HepG2 (cell line): ENCODE results near the gene SAMD13. TPM values are rescaled to one million over a fixed set of nuclear protein-coding genes. Genes with fewer than 3 reads are reported as not detected.

ENCODE experiments used
- ATAC-seq: fragments of 200-7000 bp; cut with Tn5 transposase; 3 replicates; pipeline ENCODE4 v1.9.1; 2020; ENCODE audit warnings: mild to moderate bottlenecking, moderate library complexity
- BruUV-seq: library from RNA; stranded (reverse); fragments of 400-500 nt; replicated peaks from 2 replicates; lab custom pipeline; 2021; lab: Mats Ljungman, UMichigan
- CTCF ChIA-PET: fragments of 300-600 bp; formaldehyde crosslinking; extraction: SDS; loops from one replicate; lab custom pipeline; 2021; ENCODE audit warnings: low total read pairs, inconsistent platforms, low intra/inter-chr PET ratio; lab: Yijun Ruan, JAX
- POLR2A ChIA-PET: fragments of 350-600 bp; sonication (Branson Sonifier 250); formaldehyde crosslinking; loops from one replicate; lab custom pipeline; 2020; ENCODE audit warnings: antibody characterized with exemption, inconsistent platforms; lab: Yijun Ruan, JAX
- DNase-seq: peaks from one replicate; pipeline ENCODE4 v3.0.0-alpha.2; 2015; ENCODE audit warnings: low spot score
- FAIRE-seq: peaks from 3 replicates; lab custom pipeline; 2011; peaks lifted over from hg19 to GRCh38; lab: Jason Lieb, UNC
- H2AFZ ChIP-seq: one replicate; pipeline ENCODE4 v1.6.1; 2011; ENCODE audit warnings: low read length, inconsistent platforms
- H3K27ac ChIP-seq: fragments of 300-600 bp; 3 replicates; pipeline ENCODE4 v1.8.0; 2011; ENCODE audit warnings: mixed run types, mild to moderate bottlenecking, mixed read lengths, low read length, inconsistent platforms; ENCODE audit not compliant: insufficient read depth; ENCODE audit errors: extremely low read length
- H3K27me3 ChIP-seq, 2 experiments: fragments of 200-600 bp in 1 of 2; 2 replicates in 1 of 2; 3 replicates in 1 of 2; pipeline versions ENCODE4 v1.6.0 to v1.8.0; 2011; ENCODE audit warnings: low read length in 2 of 2, mild to moderate bottlenecking in 2 of 2, moderate library complexity in 2 of 2, inconsistent platforms in 1 of 2; ENCODE audit not compliant: insufficient read depth in 2 of 2, control insufficient read depth in 1 of 2
- H3K36me3 ChIP-seq, 2 experiments: fragments of 200-600 bp in 1 of 2; replicated peaks in 1 of 2; 2 replicates in 1 of 2; 3 replicates in 1 of 2; pipeline versions ENCODE4 v1.5.1 to v1.8.0; 2011; ENCODE audit warnings: low read length in 2 of 2, inconsistent platforms in 1 of 2; ENCODE audit not compliant: insufficient read depth in 2 of 2, control insufficient read depth in 1 of 2
- H3K4me1 ChIP-seq: 2 replicates; pipeline ENCODE4 v1.5.1; 2012; ENCODE audit warnings: low read length, inconsistent platforms; ENCODE audit not compliant: insufficient read depth
- H3K4me2 ChIP-seq: 2 replicates; pipeline ENCODE4 v1.6.0; 2011; ENCODE audit warnings: low read depth, low read length, inconsistent platforms
- H3K4me3 ChIP-seq, 3 experiments: fragments of 200-600 bp in 1 of 3; sonication (generic), shearing (Covaris generic) in 1 of 3; replicated peaks in 1 of 3; 2 replicates each; pipeline ENCODE4 v1.5.1; 2011 to 2016; ENCODE audit warnings: low read length in 3 of 3, inconsistent platforms in 2 of 3, low read depth in 2 of 3, mild to moderate bottlenecking in 2 of 3, control low read depth in 1 of 3, mixed read lengths in 1 of 3; ENCODE audit not compliant: insufficient read depth in 1 of 3
- H3K79me2 ChIP-seq: one replicate; pipeline ENCODE4 v1.6.1; 2011; ENCODE audit warnings: low read length, inconsistent platforms; ENCODE audit not compliant: insufficient read depth
- H3K9ac ChIP-seq: 2 replicates; pipeline ENCODE4 v1.6.0; 2011; ENCODE audit warnings: mild to moderate bottlenecking, low read depth, low read length, inconsistent platforms; ENCODE audit not compliant: insufficient read depth
- H3K9me3 ChIP-seq: 2 replicates; pipeline ENCODE4 v1.5.1; 2012; ENCODE audit warnings: mild to moderate bottlenecking, low read length
- H4K20me1 ChIP-seq: 2 replicates; pipeline ENCODE4 v1.6.0; 2011; ENCODE audit warnings: inconsistent platforms, mild to moderate bottlenecking, low read length, moderate library complexity; ENCODE audit not compliant: insufficient read depth
- GPBP1L1 ChIP-seq: sonication (generic); formaldehyde crosslinking; IDR thresholded peaks from 2 replicates; pipeline ENCODE4 v1.5.0; 2020; ENCODE audit warnings: mild to moderate bottlenecking, missing genetic modification reagents
- MTA3 ChIP-seq: sonication (generic); formaldehyde crosslinking; IDR thresholded peaks from 2 replicates; pipeline ENCODE4 v1.4.0; 2020; ENCODE audit warnings: missing genetic modification reagents
- ZBTB25 ChIP-seq: IDR thresholded peaks from 2 replicates; pipeline ENCODE4 v1.6.1; 2018; ENCODE audit warnings: missing genetic modification reagents
- ZNF180 ChIP-seq: sonication (generic); formaldehyde crosslinking; IDR thresholded peaks from 2 replicates; pipeline ENCODE4 v1.4.0; 2020; ENCODE audit warnings: low read depth, missing genetic modification reagents, borderline replicate concordance
- ZNF549 ChIP-seq: sonication (generic); formaldehyde crosslinking; IDR thresholded peaks from 2 replicates; pipeline ENCODE4 v1.5.0; 2020; ENCODE audit warnings: missing genetic modification reagents
- ZNF574 ChIP-seq: sonication (generic); formaldehyde crosslinking; IDR thresholded peaks from 2 replicates; pipeline ENCODE4 v1.4.0; 2020; ENCODE audit warnings: missing genetic modification reagents
- WGBS: methylation state at CpG from one replicate; pipeline ENCODE4 v1.1.6; 2017; ENCODE audit warnings: low lambda C conversion rate; 5-methylcytosine and 5-hydroxymethylcytosine counted together
- in situ Hi-C: cut with HindIII; loops from 2 replicates; pipeline ENCODE4 v1.10.0; 2017; ENCODE audit warnings: low pct_unique_long_range_greater_than_20kb; ENCODE audit not compliant: extremely low pct_ligation_motif_present
- intact Hi-C: fragments of 100-400 bp; cut with micrococcal nuclease; formaldehyde crosslinking; loops from one replicate; pipeline ENCODE4 v1.10.0; 2022; ENCODE audit not compliant: unreplicated experiment
- polyA plus RNA-seq, 8 experiments: library from polyadenylated mRNA; depleted of rRNA in 3 of 8; stranded (reverse) in 7 of 8; unstranded in 1 of 8; fragments of >200 nt; fragmentation: Illumina TruSeq in 4 of 8; extraction: Trizol in 4 of 8; gene quantifications; 2 replicates each; pipeline versions ENCODE4 v1.2.1 to v1.2.3, GENCODE V29; 2011 to 2016; ENCODE audit warnings: low read depth in 4 of 8, missing spikeins in 1 of 8, mixed read lengths in 1 of 8; ENCODE audit not compliant: insufficient read depth in 1 of 8
- total RNA-seq, 5 experiments: library from RNA; depleted of rRNA; stranded (reverse); fragments of >200 nt; fragmentation: Illumina TruSeq; extraction: Trizol; gene quantifications; 2 replicates each; pipeline ENCODE4 v1.2.3, GENCODE V29; 2016; ENCODE audit warnings: low read depth in 1 of 5

Gene SAMD13
- total and polyA plus RNA-seq, 2 of the 13 experiments (the other 11 are each of a cell fraction or from before 2014, with no cell fraction given) = 0.09 to 0.18 TPM

- Histone ChIP-seq H3K4me1 (peaks cover 6% of the 10 kb centered on the region; the same call in 1 of the 2 replicates), H3K9ac (0 out of 2 replicates have a peak overlapping the region, but pooled peaks have one; percentile 4), H3K79me2 (no peaks in the 10 kb centered on the region), H2AFZ (no peak overlapping the region), H3K4me2 (peak overlapping the region; percentile 93; the same call in 1 of the 2 replicates), H3K27ac (no peak overlapping the region), H3K4me3 (peak overlapping the region in 1 of 3 experiments; percentile 85; a peak in 2 of 6 replicates), H3K27me3 (peaks cover 0 to 23% of the 10 kb centered on the region in 2 experiments; a peak in 2 of 5 replicates), H3K9me3 (no peaks in the 10 kb centered on the region), H3K36me3 (no peaks in the 10 kb centered on the region), H4K20me1 (no peaks in the 10 kb centered on the region)
- ChIA-PET POLR2A (no interaction called here), CTCF (no interaction called here)
- intact Hi-C loops = no loop called here
- FAIRE-seq = no peak
- no peak for DNase-seq
- no TSS peak for BruUV-seq
- no peak for TF ChIP-seq ZNF549 (CRISPR knock-in tag)
- no peak for TF ChIP-seq MTA3 (CRISPR knock-in tag)
- no peak for TF ChIP-seq ZBTB25 (CRISPR knock-in tag)
- TF ChIP-seq ZNF574 (CRISPR knock-in tag) = no peak
- no peak for TF ChIP-seq GPBP1L1 (CRISPR knock-in tag)
- no peak for TF ChIP-seq ZNF180 (CRISPR knock-in tag)
- in situ Hi-C loops = no loop called here
- 39% methylated on average over 4 of the region's 4 CpGs for WGBS
- no peak for ATAC-seq
These were observed 1.9 kb upstream of the SAMD13 start for GRCh38 chr1:84299536-84300170.
